GM23338 (cell line): ENCODE data around the gene CSTF3. TPM values are rescaled to one million over a fixed set of nuclear protein-coding genes. Genes with fewer than 3 reads are reported as not detected.

ENCODE experiments used
- ATAC-seq: fragments of 200-7000 bp; cut with Tn5 transposase; 3 replicates; pipeline ENCODE4 v1.9.1; 2020
- DNase-seq: peaks from one replicate; pipeline ENCODE4 v3.0.0-alpha.2; 2015; ENCODE audit warnings: low spot score
- H2AFZ ChIP-seq: fragments of 200-600 bp; sonication (generic); 2 replicates; pipeline ENCODE4 v1.8.0; 2016; ENCODE audit warnings: antibody characterized with exemption, mild to moderate bottlenecking, moderate library complexity
- H3F3A ChIP-seq: fragments of 200-600 bp; sonication (generic); replicated peaks from 2 replicates; pipeline ENCODE4 v1.8.0; 2017; ENCODE audit warnings: antibody characterized with exemption, mixed run types, low read depth
- H3K27ac ChIP-seq: fragments of 200-600 bp; sonication (generic); 2 replicates; pipeline ENCODE4 v1.6.1; 2016; ENCODE audit warnings: low read depth
- H3K27me3 ChIP-seq: fragments of 200-600 bp; sonication (generic); 2 replicates; pipeline ENCODE4 v1.8.0; 2016; ENCODE audit warnings: mild to moderate bottlenecking, mixed run types, moderate library complexity; ENCODE audit not compliant: insufficient read depth
- H3K36me3 ChIP-seq: fragments of 200-600 bp; sonication (generic); 2 replicates; pipeline ENCODE4 v1.8.0; 2016; ENCODE audit warnings: mild to moderate bottlenecking; ENCODE audit not compliant: insufficient read depth
- H3K4me1 ChIP-seq: fragments of 200-600 bp; sonication (generic); 2 replicates; pipeline ENCODE4 v1.8.0; 2016; ENCODE audit warnings: mild to moderate bottlenecking, moderate library complexity; ENCODE audit not compliant: insufficient read depth
- H3K4me2 ChIP-seq: fragments of 200-600 bp; sonication (generic); 2 replicates; pipeline ENCODE4 v1.7.1; 2017; ENCODE audit warnings: mixed run types
- H3K4me3 ChIP-seq: fragments of 200-600 bp; sonication (generic); 2 replicates; pipeline ENCODE4 v1.6.1; 2016; ENCODE audit warnings: mixed run types
- H3K79me2 ChIP-seq: fragments of 200-600 bp; sonication (generic); replicated peaks from 2 replicates; pipeline ENCODE4 v1.8.0; 2017; ENCODE audit warnings: mild to moderate bottlenecking; ENCODE audit not compliant: insufficient read depth
- H3K9me2 ChIP-seq: fragments of 200-600 bp; sonication (generic); 2 replicates; pipeline ENCODE4 v1.8.0; 2017; ENCODE audit not compliant: insufficient read depth
- H4K20me1 ChIP-seq: fragments of 200-600 bp; sonication (generic); replicated peaks from 2 replicates; pipeline ENCODE4 v1.8.0; 2017; ENCODE audit warnings: mild to moderate bottlenecking; ENCODE audit not compliant: insufficient read depth
- H3K27ac Mint-ChIP-seq: 2 replicates; pipeline ENCODE4 v1.8.0; 2020; ENCODE audit warnings: inconsistent platforms, mild to moderate bottlenecking, moderate library complexity, mixed read lengths
- H3K27me3 Mint-ChIP-seq: 3 replicates; pipeline ENCODE4 v1.8.0; 2022; ENCODE audit warnings: low read depth, mild to moderate bottlenecking, moderate library complexity, mixed read lengths, inconsistent platforms; ENCODE audit not compliant: insufficient read depth, poor library complexity
- H3K36me3 Mint-ChIP-seq: 3 replicates; pipeline ENCODE4 v1.8.0; 2021; ENCODE audit warnings: low read depth, mild to moderate bottlenecking, inconsistent platforms, moderate library complexity, mixed read lengths
- H3K4me1 Mint-ChIP-seq: 3 replicates; pipeline ENCODE4 v1.8.0; 2020; ENCODE audit warnings: mild to moderate bottlenecking, inconsistent platforms, mixed read lengths
- H3K4me3 Mint-ChIP-seq: 3 replicates; pipeline ENCODE4 v1.8.0; 2021; ENCODE audit warnings: moderate library complexity, mild to moderate bottlenecking, inconsistent platforms, mixed read lengths
- H3K9me3 Mint-ChIP-seq: 3 replicates; pipeline ENCODE4 v1.8.0; 2020; ENCODE audit warnings: moderate library complexity, mild to moderate bottlenecking, inconsistent platforms, mixed read lengths
- CTCF ChIP-seq, 2 experiments: fragments of 200-600 bp in 1 of 2; sonication (generic) in 1 of 2; conservative IDR thresholded peaks; 2 replicates each; pipeline versions ENCODE4 v1.5.1 to v1.6.1; 2016 to 2017; ENCODE audit warnings: antibody characterized with exemption in 2 of 2, low read depth in 2 of 2, mild to moderate bottlenecking in 2 of 2, moderate library complexity in 1 of 2
- EZH2 ChIP-seq: fragments of 200-600 bp; sonication (generic); IDR thresholded peaks from one replicate; pipeline ENCODE4 v1.8.0; 2017; ENCODE audit warnings: antibody characterized with exemption, mild to moderate bottlenecking, low read depth; ENCODE audit not compliant: unreplicated experiment
- EZH2phosphoT487 ChIP-seq: fragments of 200-600 bp; sonication (generic); IDR thresholded peaks from one replicate; pipeline ENCODE4 v1.8.1; 2018; ENCODE audit warnings: antibody characterized with exemption; ENCODE audit not compliant: unreplicated experiment
- NANOG ChIP-seq: IDR thresholded peaks from 2 replicates; pipeline ENCODE4 v1.6.1; 2016; ENCODE audit warnings: antibody characterized with exemption, borderline replicate concordance
- ZNF114 ChIP-seq: fragments of 250-450 bp; sonication (Bioruptor Pico); IDR thresholded peaks from 2 replicates; pipeline ENCODE4 v1.5.0; 2020; ENCODE audit warnings: mild to moderate bottlenecking, moderate library complexity
- ZNF462 ChIP-seq: fragments of 250-450 bp; sonication (Bioruptor Pico); IDR thresholded peaks from 2 replicates; pipeline ENCODE4 v1.5.0; 2020; ENCODE audit warnings: mild to moderate bottlenecking, moderate library complexity
- polyA plus RNA-seq: library from polyadenylated mRNA; unstranded; fragments of >200 nt; fragmentation: Nextera tagmentation; extraction: Ambion mirVana; gene quantifications from 2 replicates; pipeline ENCODE4 v1.2.1, GENCODE V29; 2016
- total RNA-seq: library from RNA; depleted of rRNA; stranded (reverse); fragments of >200 nt; shearing (Covaris generic); gene quantifications from 2 replicates; pipeline ENCODE4 v1.2.3, GENCODE V29; 2014

The CSTF3 gene
- total and polyA plus RNA-seq, 2 experiments from 2014 or later, result 83.2 to 158 TPM

- TF ChIP-seq ZNF462 (CRISPR knock-in tag) (no peak), EZH2phosphoT487 (no peak), EZH2 (no peak), ZNF114 (CRISPR knock-in tag) (no peak), NANOG (no peak)
These were observed 94.0 kb downstream of the CSTF3 start (continued) for GRCh38 chr11:33067294-33067693.

GRCh38 chr11:33065445-33066178, 95.7 kb downstream of the CSTF3 start:
- Mint-ChIP-seq H3K4me1 (peaks cover 14% of the 10 kb centered on the region), H3K36me3 (peaks cover 35% of the 10 kb centered on the region)
- H3K36me3 ChIP-seq, result peaks cover 3% of the 10 kb centered on the region; the same call in 1 of the 2 replicates

More at GRCh38 chr11:33065445-33066178, 95.7 kb downstream of the CSTF3 start:
- Mint-ChIP-seq H3K9me3 (no peaks in the 10 kb centered on the region), H3K4me3 (no peak overlapping the region), H3K27ac (no peak overlapping the region), H3K27me3 (peaks cover 2% of the 10 kb centered on the region)
- ATAC-seq (peak; percentile 97), DNase-seq (peak; percentile 92)
- no peak overlapping the region for H3K4me2 ChIP-seq
- no peak overlapping the region for H2AFZ ChIP-seq
- peaks cover 7% of the 10 kb centered on the region; the same call in 1 of the 2 replicates for H4K20me1 ChIP-seq
- H3K4me3 ChIP-seq, result no peak overlapping the region
- no peaks in the 10 kb centered on the region for H3K27me3 ChIP-seq
- peaks cover 5% of the 10 kb centered on the region; the same call in 1 of the 2 replicates for H3K4me1 ChIP-seq
- no peaks in the 10 kb centered on the region for H3K9me2 ChIP-seq
- TF ChIP-seq CTCF (conservative IDR thresholded peaks at IDR 0.05; ENCODE audit: low read depth in 2 of 2) (peak; percentile 93 to 97), ZNF462 (CRISPR knock-in tag) (no peak)
- 0 out of 2 replicates have a peak, but pooled peaks cover 2% of the 10 kb centered on the region for H3F3A ChIP-seq
- H3K79me2 ChIP-seq, result no peaks in the 10 kb centered on the region
- peak overlapping the region; percentile 66 for H3K27ac ChIP-seq
